Activated naive CD4-positive, alpha-beta T cell treated with anti-CD3 and anti-CD28 coated beads, Interleukin-2, amount 50 U/mL, for 72 hours (primary cell): ENCODE data around the gene TECPR2. TPM values are rescaled to one million over a fixed set of nuclear protein-coding genes. Genes with fewer than 3 reads are reported as not detected.
"Not testable (repeated sequence)": the region's sequence is repeated elsewhere in the genome, so short reads cannot be mapped to it uniquely, and the experiment has no call there.

ENCODE experiments used
- ATAC-seq, 2 donors: fragments of 150-1000 bp; cut with Tn5 transposase; 2 replicates each; pipeline ENCODE4 v1.10.0; 2021; ENCODE audit warnings: mild to moderate bottlenecking in 2 of 2, moderate library complexity in 2 of 2
- DNase-seq, 2 donors: peaks; one replicate each; pipeline ENCODE4 v3.0.0; 2021 to 2022; ENCODE audit warnings: low spot score in 2 of 2
- H3K27ac Mint-ChIP-seq, 2 donors: one replicate each; pipeline ENCODE4 v1.8.0; 2022; ENCODE audit warnings: mild to moderate bottlenecking in 2 of 2, mixed read lengths in 2 of 2
- H3K36me3 Mint-ChIP-seq, 2 donors: one replicate each; pipeline ENCODE4 v1.8.0; 2022; ENCODE audit warnings: mixed read lengths in 2 of 2
- H3K9me3 Mint-ChIP-seq, 2 donors: one replicate each; pipeline ENCODE4 v1.8.0; 2022; ENCODE audit warnings: mixed read lengths in 2 of 2
- total RNA-seq, 2 donors: library from RNA; stranded (reverse); gene quantifications; one replicate each; pipeline ENCODE4 v1.2.3, GENCODE V29; 2022

TECPR2 gene
- total RNA-seq, 2 donors from 2014 or later = 1.4 to 8.4 TPM

DNA sequence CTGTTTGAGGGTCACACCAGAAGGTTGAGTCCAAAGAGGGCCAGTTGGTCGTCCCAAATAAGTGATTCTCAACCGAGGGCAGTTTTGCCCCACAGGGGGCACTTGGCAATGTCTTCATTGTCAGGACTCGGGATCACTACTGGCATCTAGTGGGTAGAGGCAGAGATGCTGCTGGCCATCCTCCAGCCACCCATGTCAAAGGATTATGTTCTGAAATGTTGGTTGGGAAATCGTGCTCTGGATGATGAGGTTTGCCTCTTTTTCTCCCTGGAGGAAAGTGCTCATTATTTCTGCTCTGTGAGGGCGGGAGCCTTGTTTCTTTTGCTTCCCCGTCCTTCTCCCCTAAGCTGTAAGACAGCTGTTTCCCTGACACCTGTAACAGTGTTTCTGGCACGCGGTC, 39.6 kb upstream of the TECPR2 start:
- DNase-seq (peak in 1 of 2 donors; percentile 10), ATAC-seq (no peak)
- Mint-ChIP-seq H3K36me3 (peaks cover 0 to 4% of the 10 kb centered on the region in 2 donors), H3K27ac (peak overlapping the region in 1 of 2 donors; percentile 63), H3K9me3 (no peaks in the 10 kb centered on the region)

DNA sequence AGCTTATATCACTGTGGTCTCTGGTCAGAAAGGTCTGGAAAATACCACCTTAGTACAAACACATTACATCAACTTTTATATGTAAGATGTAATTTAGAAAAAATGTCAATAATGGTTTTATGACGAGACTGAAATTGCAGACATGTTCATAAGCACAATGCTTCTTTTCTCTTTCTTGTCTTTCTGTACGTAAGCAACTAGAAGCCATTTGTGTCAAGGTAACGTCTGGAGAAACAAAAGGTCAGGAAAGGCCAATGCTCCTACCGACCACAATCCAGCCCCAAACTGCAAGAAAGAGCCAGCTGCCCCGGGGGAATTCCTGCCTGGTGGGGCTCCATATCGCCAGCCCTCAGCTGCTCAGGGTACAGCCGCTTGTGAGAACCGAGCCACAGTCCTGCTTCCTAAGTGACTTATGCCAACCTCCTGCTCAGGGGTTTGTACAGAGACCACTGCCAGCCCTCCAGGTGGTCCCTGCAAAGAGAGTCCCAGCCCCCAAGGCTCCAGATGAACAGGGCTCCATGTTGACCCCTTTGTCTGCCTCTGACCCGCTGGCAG, 36.9 kb upstream of the TECPR2 start:
- Mint-ChIP-seq H3K9me3 (no peaks in the 10 kb centered on the region), H3K27ac (peak overlapping the region in 1 of 2 donors; percentile 45), H3K36me3 (peaks cover 0 to 4% of the 10 kb centered on the region in 2 donors)
- DNase-seq (no peak), ATAC-seq (no peak)

- Mint-ChIP-seq H3K9me3 (no peaks in the 10 kb centered on the region), H3K27ac (peak overlapping the region; percentile 45 to 55), H3K36me3 (peaks cover 0 to 4% of the 10 kb centered on the region in 2 donors)
- ATAC-seq (no peak), DNase-seq (no peak)
These were observed 36.2 kb upstream of the TECPR2 start for GRCh38 chr14:102326583-102326982.

DNA sequence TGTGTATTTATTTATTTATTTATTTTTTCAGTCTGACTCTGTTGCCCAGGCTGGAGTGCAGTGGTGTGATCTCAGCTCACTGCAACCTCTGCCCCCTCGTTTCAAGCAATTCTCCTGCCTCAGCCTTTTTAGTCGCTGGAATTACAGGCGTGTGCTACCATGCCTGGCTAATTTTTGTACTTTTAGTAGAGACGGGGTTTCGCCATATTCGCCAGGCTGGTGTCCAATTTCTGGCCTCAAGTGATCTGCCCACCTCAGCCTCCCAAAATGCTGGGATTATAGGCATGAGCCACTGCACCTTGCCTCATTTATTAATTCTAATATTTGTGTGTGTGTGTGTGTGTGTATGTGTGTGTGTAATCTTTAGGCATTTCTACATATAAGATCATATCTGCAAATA, 33.4 kb upstream of the TECPR2 start:
- H3K27ac Mint-ChIP-seq, ATAC-seq, H3K36me3 Mint-ChIP-seq, DNase-seq, H3K9me3 Mint-ChIP-seq: not testable (repeated sequence)

DNA sequence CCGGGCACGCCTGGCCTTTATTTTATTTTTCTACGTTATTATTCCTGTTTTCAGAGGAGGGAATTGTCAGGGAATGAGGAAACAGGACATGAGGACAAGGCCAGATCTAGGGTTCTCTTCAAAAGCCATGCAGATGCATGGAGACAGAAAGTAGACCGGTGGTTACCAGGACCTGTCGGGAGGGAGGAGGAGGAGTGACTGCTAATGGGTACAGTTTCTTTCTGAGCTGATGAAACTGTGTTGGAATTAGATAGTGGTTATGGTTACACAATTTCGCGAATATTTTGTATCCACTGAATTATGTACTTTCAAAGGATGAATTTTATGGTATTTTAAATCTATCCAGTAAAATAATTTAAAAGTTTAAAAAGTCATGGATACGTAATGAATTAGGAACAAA, 31.9 kb upstream of the TECPR2 start:
- Mint-ChIP-seq H3K27ac (peak overlapping the region in 1 of 2 donors; percentile 91), H3K9me3 (no peaks in the 10 kb centered on the region), H3K36me3 (peaks cover 0 to 4% of the 10 kb centered on the region in 2 donors)
- ATAC-seq = no peak
- DNase-seq = no peak

- no peaks in the 10 kb centered on the region for H3K36me3 Mint-ChIP-seq
- no peak for DNase-seq
- no peak for ATAC-seq
- no peaks in the 10 kb centered on the region for H3K9me3 Mint-ChIP-seq
- H3K27ac Mint-ChIP-seq = peak overlapping the region in 1 of 2 donors; percentile 29
These were observed 29.4 kb upstream of the TECPR2 start for GRCh38 chr14:102333390-102333789.

DNA sequence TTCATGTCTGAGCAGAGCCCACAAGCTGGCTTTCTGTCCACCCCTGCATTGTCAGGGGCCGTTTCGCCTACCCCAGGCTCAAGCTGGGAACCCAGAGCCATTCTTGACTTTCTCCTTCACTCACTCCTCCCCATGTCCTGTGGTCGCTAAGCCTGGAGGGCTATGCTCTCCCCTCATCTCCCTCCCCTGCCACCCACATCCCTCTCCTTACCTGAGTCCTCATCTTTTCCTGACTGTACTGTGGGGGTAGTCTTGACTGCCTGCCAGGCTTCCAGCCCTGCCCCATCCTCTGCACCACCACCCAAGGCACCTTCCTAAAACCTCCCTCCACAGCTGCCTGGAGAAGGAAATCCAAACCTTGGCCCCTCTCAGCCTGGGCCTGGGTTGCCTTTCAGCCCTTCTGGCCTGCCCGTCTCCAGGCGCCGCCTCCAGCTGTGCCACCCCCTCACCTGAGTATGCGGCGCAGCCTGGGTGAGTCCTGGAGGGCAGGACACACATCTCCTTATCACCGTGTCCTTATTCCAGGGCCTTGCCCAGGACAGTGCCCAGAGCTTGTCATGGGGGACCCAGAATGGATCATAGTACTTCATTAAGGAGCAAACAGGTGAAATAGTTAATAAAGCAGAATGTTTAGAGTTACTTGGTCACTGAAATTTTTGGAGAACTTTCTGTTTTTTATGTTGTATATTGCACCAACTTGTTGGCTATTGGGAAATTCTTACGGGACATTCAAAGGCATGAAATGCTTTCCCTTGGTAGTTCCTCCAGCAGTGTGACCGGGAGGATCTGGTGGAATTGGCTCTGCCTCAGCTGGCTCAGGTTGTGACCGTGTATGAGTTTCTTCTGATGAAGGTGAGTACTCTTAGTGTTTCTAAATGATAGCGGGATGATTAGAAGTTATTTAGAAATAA, 28.7 kb upstream of the TECPR2 start:
- Mint-ChIP-seq H3K27ac (peak overlapping the region in 1 of 2 donors; percentile 29), H3K36me3 (no peaks in the 10 kb centered on the region), H3K9me3 (no peaks in the 10 kb centered on the region)
- ATAC-seq = no peak
- DNase-seq = no peak

- Mint-ChIP-seq H3K9me3 (no peaks in the 10 kb centered on the region), H3K27ac (no peak overlapping the region), H3K36me3 (no peaks in the 10 kb centered on the region)
- DNase-seq = no peak
- no peak for ATAC-seq
These were observed 27.6 kb upstream of the TECPR2 start for GRCh38 chr14:102335163-102335562.

- DNase-seq (no peak), ATAC-seq (no peak)
- H3K9me3 Mint-ChIP-seq = no peaks in the 10 kb centered on the region
- peak overlapping the region in 1 of 2 donors; percentile 79 for H3K27ac Mint-ChIP-seq
- peaks cover 0 to 6% of the 10 kb centered on the region in 2 donors for H3K36me3 Mint-ChIP-seq
These were observed 24.0 kb upstream of the TECPR2 start for GRCh38 chr14:102338724-102339123.

DNA sequence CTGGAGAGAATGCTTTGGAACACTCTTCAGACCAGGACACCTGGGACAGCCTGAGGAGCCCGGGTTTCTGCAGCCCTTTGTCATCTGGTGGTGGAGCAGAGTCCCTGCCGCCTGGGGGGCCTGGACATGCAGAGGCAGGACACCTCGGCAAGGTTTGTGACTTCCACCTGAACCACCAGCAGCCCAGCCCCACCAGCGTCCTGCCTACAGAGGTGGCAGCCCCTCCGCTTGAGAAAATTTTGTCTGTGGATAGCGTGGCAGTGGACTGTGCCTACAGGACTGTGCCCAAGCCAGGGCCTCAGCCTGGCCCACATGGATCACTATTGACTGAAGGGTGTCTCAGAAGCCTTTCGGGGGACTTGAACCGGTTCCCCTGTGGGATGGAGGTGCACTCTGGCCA, 21.2 kb upstream of the TECPR2 start:
- peaks cover 0 to 6% of the 10 kb centered on the region in 2 donors for H3K36me3 Mint-ChIP-seq
- no peaks in the 10 kb centered on the region for H3K9me3 Mint-ChIP-seq
- no peak for DNase-seq
- no peak overlapping the region for H3K27ac Mint-ChIP-seq
- no peak for ATAC-seq

DNA sequence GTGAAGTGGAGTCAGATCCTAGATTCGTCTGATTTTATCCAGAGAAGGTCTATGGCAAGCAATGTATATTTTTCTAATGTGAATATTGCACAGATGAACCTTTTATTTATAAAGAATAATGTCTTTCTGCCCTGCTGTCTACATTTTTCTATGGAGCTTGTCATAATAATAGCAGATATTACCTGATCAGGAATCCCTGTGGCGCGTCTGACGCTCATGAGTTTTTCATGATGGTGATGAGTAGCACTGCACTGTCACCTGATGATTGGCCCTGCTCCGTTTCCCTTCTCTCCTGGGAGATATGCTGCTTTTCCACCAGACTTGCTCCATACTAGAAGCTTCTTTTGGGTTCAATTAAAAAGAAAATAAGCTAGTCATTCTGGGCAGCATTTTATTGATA, 20.5 kb upstream of the TECPR2 start:
- peaks cover 0 to 6% of the 10 kb centered on the region in 2 donors for H3K36me3 Mint-ChIP-seq

DNA sequence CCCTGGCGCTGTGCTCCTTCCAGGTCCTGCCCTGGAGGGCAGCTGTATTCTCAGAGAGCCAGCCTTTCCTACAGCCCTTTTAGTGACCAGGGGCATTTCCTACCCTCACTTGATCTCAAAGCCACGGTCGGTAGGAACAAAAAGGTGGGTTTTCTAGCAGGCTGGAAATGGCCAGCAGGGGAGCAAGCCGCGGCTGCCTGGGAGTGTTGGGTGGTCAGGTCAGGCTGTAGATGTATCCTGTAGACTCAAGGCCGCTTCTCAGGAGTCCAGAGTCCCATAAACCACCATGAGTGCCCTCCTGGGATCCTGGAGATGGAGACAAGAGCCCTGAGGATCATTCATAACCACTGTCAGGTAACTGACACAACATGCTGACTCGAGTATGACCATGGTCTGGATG, 18.7 kb upstream of the TECPR2 start:
- H3K27ac Mint-ChIP-seq = no peak overlapping the region
- no peaks in the 10 kb centered on the region for H3K9me3 Mint-ChIP-seq
- peaks cover 5 to 6% of the 10 kb centered on the region in 2 donors for H3K36me3 Mint-ChIP-seq
- DNase-seq = no peak
- ATAC-seq = no peak

More for the DNA sequence above, 20.5 kb upstream of the TECPR2 start:
- no peak for DNase-seq
- Mint-ChIP-seq H3K27ac (no peak overlapping the region), H3K9me3 (no peaks in the 10 kb centered on the region)
- no peak for ATAC-seq

DNA sequence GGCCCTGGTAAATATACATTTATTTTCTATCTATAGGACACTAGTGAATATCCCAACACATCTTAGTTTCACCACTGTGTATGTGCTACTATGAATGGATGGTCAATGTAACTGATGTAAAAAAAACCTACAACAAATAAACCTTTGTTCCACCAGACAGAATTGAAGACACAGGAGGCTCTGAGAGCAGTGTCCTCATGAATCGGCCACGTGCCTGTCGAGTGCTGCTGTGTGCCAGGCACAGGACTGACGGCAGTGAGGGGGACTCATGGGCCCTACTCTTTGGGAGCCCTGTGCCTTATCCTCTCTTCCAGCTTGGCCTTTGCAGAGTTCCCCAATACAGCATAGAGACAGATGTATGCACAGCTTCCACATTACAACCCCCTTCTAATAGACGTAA, 18.3 kb upstream of the TECPR2 start:
- ATAC-seq (no peak), DNase-seq (no peak)
- Mint-ChIP-seq H3K27ac (peak overlapping the region in 1 of 2 donors; percentile 75), H3K36me3 (peaks cover 5 to 6% of the 10 kb centered on the region in 2 donors), H3K9me3 (no peaks in the 10 kb centered on the region)

DNA sequence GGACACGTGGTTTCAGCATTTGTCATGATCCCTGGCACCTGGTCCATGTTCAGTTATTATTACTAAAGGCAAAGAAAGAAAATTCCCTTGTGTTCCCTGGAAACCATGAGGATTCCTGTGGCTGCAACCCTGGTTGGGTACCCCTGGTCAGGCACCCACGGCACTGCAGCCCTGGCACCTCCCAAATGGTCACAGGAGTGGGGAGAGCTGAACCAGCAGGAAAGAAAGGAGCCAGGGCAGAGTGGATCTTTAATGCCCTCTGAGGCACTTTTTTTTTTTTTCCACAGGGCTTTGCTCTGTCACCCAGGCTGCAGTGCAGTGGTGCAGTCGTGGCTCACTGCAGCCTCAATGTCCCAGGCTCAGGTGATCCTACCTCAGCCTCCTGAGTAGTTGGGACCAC, 17.5 kb upstream of the TECPR2 start:
- peaks cover 5 to 6% of the 10 kb centered on the region in 2 donors for H3K36me3 Mint-ChIP-seq
- ATAC-seq = no peak
- H3K27ac Mint-ChIP-seq = peak overlapping the region in 1 of 2 donors; percentile 75

DNA sequence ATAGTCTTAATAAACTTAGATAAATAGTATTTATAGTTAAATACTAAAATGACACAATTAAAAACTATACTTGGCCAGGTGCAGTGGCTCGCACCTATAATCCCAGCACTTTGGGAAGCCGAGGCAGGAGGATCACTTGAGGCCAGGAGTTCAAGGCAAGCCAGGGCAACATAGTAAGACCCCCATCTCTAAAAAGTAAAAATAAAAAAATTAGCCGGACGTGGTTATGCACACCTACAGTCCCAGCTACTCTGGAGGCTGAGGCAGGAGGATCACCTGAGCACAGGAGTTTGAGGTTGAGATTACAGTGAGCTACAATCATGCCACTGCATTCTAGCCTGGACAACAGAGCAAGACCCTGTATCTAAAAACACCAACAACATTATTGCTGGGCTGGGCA, 16.1 kb upstream of the TECPR2 start:
- DNase-seq = no peak
- H3K27ac Mint-ChIP-seq = no peak overlapping the region
- no peaks in the 10 kb centered on the region for H3K9me3 Mint-ChIP-seq
- peaks cover 3 to 5% of the 10 kb centered on the region in 2 donors for H3K36me3 Mint-ChIP-seq
- no peak for ATAC-seq

More for the DNA sequence above, 17.5 kb upstream of the TECPR2 start:
- DNase-seq = no peak
- no peaks in the 10 kb centered on the region for H3K9me3 Mint-ChIP-seq

DNA sequence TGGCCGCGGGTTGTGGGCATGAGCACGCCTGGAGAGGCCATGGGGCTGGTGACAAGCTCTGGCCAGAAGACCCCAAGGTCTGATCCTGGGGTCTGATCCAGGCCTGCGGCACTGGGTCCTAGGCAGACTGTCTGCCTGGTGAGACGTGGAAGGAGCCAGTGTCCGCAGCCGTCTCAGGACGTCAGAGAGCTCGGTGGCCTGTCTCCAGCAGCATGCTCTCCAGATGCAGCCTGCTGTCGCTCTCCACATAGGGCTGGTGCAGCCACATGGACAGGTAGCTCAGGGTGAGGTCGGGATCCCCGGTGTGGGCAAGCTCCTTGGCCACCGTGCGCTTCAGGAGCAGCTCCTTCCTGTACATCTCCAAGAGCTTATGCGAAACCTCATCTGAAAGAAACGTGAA, 14.4 kb upstream of the TECPR2 start:
- H3K27ac Mint-ChIP-seq = no peak overlapping the region
- no peaks in the 10 kb centered on the region for H3K9me3 Mint-ChIP-seq
- no peak for DNase-seq
- peaks cover 0 to 5% of the 10 kb centered on the region in 2 donors for H3K36me3 Mint-ChIP-seq
- ATAC-seq = no peak

DNA sequence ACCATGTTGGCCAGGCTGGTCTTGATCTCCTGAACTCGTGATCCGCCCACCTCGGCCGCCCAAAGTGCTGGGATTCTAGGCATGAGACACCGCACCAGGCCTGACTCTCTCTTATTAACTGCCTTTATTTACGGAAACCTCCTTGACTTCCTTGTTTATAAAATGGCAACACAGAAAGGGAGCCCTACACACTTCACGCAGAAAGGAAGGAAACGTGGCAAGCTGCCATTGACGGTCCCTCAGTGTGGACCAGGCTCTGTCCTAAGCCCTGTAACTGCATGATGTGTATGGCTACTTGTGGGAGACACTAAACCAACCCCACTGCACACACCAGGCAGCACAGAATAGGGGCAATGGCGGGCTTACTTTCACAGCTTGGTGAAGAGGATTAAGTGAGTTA, 11.7 kb upstream of the TECPR2 start:
- DNase-seq = no peak
- Mint-ChIP-seq H3K36me3 (peaks cover 0 to 12% of the 10 kb centered on the region in 2 donors), H3K27ac (no peak overlapping the region), H3K9me3 (no peaks in the 10 kb centered on the region)
- no peak for ATAC-seq
